WTC11 (cell line): ENCODE results near the gene NFYB. TPM values are rescaled to one million over a fixed set of nuclear protein-coding genes. Genes with fewer than 3 reads are reported as not detected.

Experiments used
- ATAC-seq: fragments of 200-7000 bp; cut with Tn5 transposase; 2 replicates; pipeline ENCODE4 v1.10.0; 2021; ENCODE audit warnings: mild to moderate bottlenecking, moderate library complexity
- CTCF ChIA-PET: fragments of 300-600 bp; sonication (Branson Sonifier 250); formaldehyde crosslinking; loops from one replicate; lab custom pipeline; 2021; ENCODE audit warnings: antibody characterized with exemption; lab: Charles Lee
- POLR2A ChIA-PET: fragments of 350-600 bp; sonication (Branson Sonifier 250); formaldehyde crosslinking; loops from one replicate; lab custom pipeline; 2021; ENCODE audit warnings: antibody characterized with exemption; lab: Charles Lee
- DNase-seq: peaks from one replicate; pipeline ENCODE4 v3.0.0; 2021; ENCODE audit warnings: low spot score
- H3K27ac Mint-ChIP-seq: 2 replicates; pipeline ENCODE4 v1.8.0; 2021; ENCODE audit warnings: mixed read lengths
- H3K27me3 Mint-ChIP-seq: 2 replicates; pipeline ENCODE4 v1.8.0; 2021; ENCODE audit warnings: low read depth, mild to moderate bottlenecking, moderate library complexity, mixed read lengths
- H3K36me3 Mint-ChIP-seq: 2 replicates; pipeline ENCODE4 v1.8.0; 2021; ENCODE audit warnings: mixed read lengths
- H3K4me1 Mint-ChIP-seq: 2 replicates; pipeline ENCODE4 v1.8.0; 2022; ENCODE audit warnings: mixed read lengths
- H3K4me3 Mint-ChIP-seq: 2 replicates; pipeline ENCODE4 v1.8.0; 2021; ENCODE audit warnings: mild to moderate bottlenecking, moderate library complexity, mixed read lengths
- H3K9me3 Mint-ChIP-seq: 2 replicates; pipeline ENCODE4 v1.8.0; 2021; ENCODE audit warnings: mixed read lengths
- CREB1 ChIP-seq: sonication (generic); formaldehyde crosslinking; IDR thresholded peaks from 2 replicates; pipeline ENCODE4 v1.8.0; 2023; ENCODE audit warnings: mild to moderate bottlenecking, missing genetic modification reagents
- CTCF ChIP-seq: fragments of 200-600 bp; IDR thresholded peaks from 2 replicates; pipeline ENCODE4 v1.8.0; 2022; ENCODE audit warnings: antibody characterized with exemption
- ERG ChIP-seq: fragments of 250-450 bp; sonication (Bioruptor Pico); IDR thresholded peaks from 2 replicates; pipeline ENCODE4 v1.8.0; 2021; ENCODE audit warnings: mild to moderate bottlenecking
- FOXK1 ChIP-seq: sonication (generic); formaldehyde crosslinking; IDR thresholded peaks from 2 replicates; pipeline ENCODE4 v1.8.0; 2022; ENCODE audit warnings: mild to moderate bottlenecking, moderate library complexity, missing genetic modification reagents
- HMGXB4 ChIP-seq: sonication (generic); formaldehyde crosslinking; IDR thresholded peaks from 2 replicates; pipeline ENCODE4 v1.8.1; 2023; ENCODE audit warnings: mild to moderate bottlenecking, moderate library complexity, missing genetic modification reagents
- MAX ChIP-seq: sonication (generic); formaldehyde crosslinking; IDR thresholded peaks from 2 replicates; pipeline ENCODE4 v1.8.0; 2022; ENCODE audit warnings: mild to moderate bottlenecking, missing genetic modification reagents
- MLX ChIP-seq: sonication (generic); formaldehyde crosslinking; IDR thresholded peaks from 2 replicates; pipeline ENCODE4 v1.8.1; 2023; ENCODE audit warnings: mild to moderate bottlenecking, missing genetic modification reagents, moderate library complexity
- NFATC4 ChIP-seq: fragments of 250-450 bp; sonication (Bioruptor Pico); IDR thresholded peaks from 2 replicates; pipeline ENCODE4 v1.9.0; 2021; ENCODE audit warnings: mild to moderate bottlenecking
- NFE2L1 ChIP-seq: sonication (generic); formaldehyde crosslinking; IDR thresholded peaks from 2 replicates; pipeline ENCODE4 v1.8.1; 2023; ENCODE audit warnings: missing genetic modification reagents
- NFYB ChIP-seq: sonication (generic); formaldehyde crosslinking; conservative IDR thresholded peaks from 2 replicates; pipeline ENCODE4 v1.8.0; 2022; ENCODE audit warnings: low read depth, missing genetic modification reagents
- NR2C2 ChIP-seq: sonication (generic); formaldehyde crosslinking; IDR thresholded peaks from 2 replicates; pipeline ENCODE4 v1.8.0; 2022; ENCODE audit warnings: mild to moderate bottlenecking, missing genetic modification reagents
- OVOL2 ChIP-seq: fragments of 250-450 bp; sonication (Bioruptor Pico); IDR thresholded peaks from 2 replicates; pipeline ENCODE4 v1.9.0; 2021; ENCODE audit warnings: mild to moderate bottlenecking, borderline replicate concordance
- PREB ChIP-seq: sonication (generic); formaldehyde crosslinking; IDR thresholded peaks from 2 replicates; pipeline ENCODE4 v1.8.1; 2022; ENCODE audit warnings: mild to moderate bottlenecking, missing genetic modification reagents, moderate library complexity, borderline replicate concordance
- RELA ChIP-seq: sonication (generic); formaldehyde crosslinking; IDR thresholded peaks from 2 replicates; pipeline ENCODE4 v1.8.1; 2022; ENCODE audit warnings: missing genetic modification reagents, mild to moderate bottlenecking, borderline replicate concordance
- TEAD4 ChIP-seq: sonication (generic); formaldehyde crosslinking; IDR thresholded peaks from 2 replicates; pipeline ENCODE4 v1.8.0; 2022; ENCODE audit warnings: mild to moderate bottlenecking, missing genetic modification reagents
- ZBTB43 ChIP-seq: sonication (generic); formaldehyde crosslinking; IDR thresholded peaks from 2 replicates; pipeline ENCODE4 v1.8.1; 2023; ENCODE audit warnings: mild to moderate bottlenecking, missing genetic modification reagents
- ZNF263 ChIP-seq: sonication (generic); formaldehyde crosslinking; IDR thresholded peaks from 2 replicates; pipeline ENCODE4 v1.8.1; 2022; ENCODE audit warnings: low read depth, mild to moderate bottlenecking, moderate library complexity, missing genetic modification reagents
- ZNF396 ChIP-seq: fragments of 250-450 bp; sonication (Bioruptor Pico); IDR thresholded peaks from 2 replicates; pipeline ENCODE4 v1.8.0; 2021; ENCODE audit warnings: mild to moderate bottlenecking, moderate library complexity, borderline replicate concordance
- ZNF512 ChIP-seq: sonication (generic); formaldehyde crosslinking; IDR thresholded peaks from 2 replicates; pipeline ENCODE4 v1.8.1; 2022; ENCODE audit warnings: missing genetic modification reagents, borderline replicate concordance
- total RNA-seq: library from RNA; stranded (reverse); gene quantifications from 3 replicates; pipeline ENCODE4 v1.2.3, GENCODE V29; 2021

NFYB gene
- total RNA-seq, 1 experiment from 2014 or later, result 33.0 TPM

GRCh38 chr12:104130760-104131159, 7.2 kb downstream of the NFYB start:
- DNase-seq, result no peak
- H3K4me3 Mint-ChIP-seq, result no peak overlapping the region
- peaks cover 34% of the 10 kb centered on the region for H3K36me3 Mint-ChIP-seq
- H3K4me1 Mint-ChIP-seq, result peaks cover 12% of the 10 kb centered on the region
- no peaks in the 10 kb centered on the region for H3K27me3 Mint-ChIP-seq
- H3K27ac Mint-ChIP-seq, result no peak overlapping the region
- ATAC-seq, result no peak
- no peak for TF ChIP-seq OVOL2
- no peak for TF ChIP-seq ERG
- no peak for TF ChIP-seq NFE2L1 (CRISPR knock-in tag)
- no peak for TF ChIP-seq NR2C2 (CRISPR knock-in tag)
- no peak for TF ChIP-seq RELA (CRISPR knock-in tag)
- TF ChIP-seq TEAD4, result no peak
- TF ChIP-seq CREB1 (CRISPR knock-in tag), result no peak
- TF ChIP-seq HMGXB4 (CRISPR knock-in tag), result no peak
- TF ChIP-seq PREB (CRISPR knock-in tag), result no peak
- no peak for TF ChIP-seq ZNF396 (CRISPR knock-in tag)
- no peak for TF ChIP-seq NFATC4 (CRISPR knock-in tag)
- no peak for TF ChIP-seq MAX (CRISPR knock-in tag)
- no peak for TF ChIP-seq ZNF512
- no peak for TF ChIP-seq MLX (CRISPR knock-in tag)
- no peak for TF ChIP-seq ZBTB43 (CRISPR knock-in tag)
- TF ChIP-seq NFYB (CRISPR knock-in tag), result no peak
- no peak for TF ChIP-seq ZNF263 (CRISPR knock-in tag)
- no peak for TF ChIP-seq FOXK1 (CRISPR knock-in tag)
- TF ChIP-seq CTCF, result no peak
- H3K9me3 Mint-ChIP-seq, result no peaks in the 10 kb centered on the region
- ChIA-PET CTCF (no interaction called here), POLR2A (no interaction called here)
